Ovary (tissue), 3 donors: ENCODE results near the gene SLC4A1AP.

Experiments
- EP300 ChIP-seq: sonication (generic); formaldehyde crosslinking; IDR thresholded peaks from one replicate; pipeline ENCODE4 v1.6.1; 2017; ENCODE audit warnings: antibody characterized with exemption
- TF ChIP-seq, protein P1 (sequence below), 3 donors: fragments of 450-650 bp in 2 of 3; fragments of 200-600 bp in 1 of 3; IDR thresholded peaks; one replicate each; pipeline versions ENCODE4 v1.5.1 to v1.8.0; 2016 to 2022; ENCODE audit warnings: antibody characterized with exemption in 3 of 3, mild to moderate bottlenecking in 1 of 3
- donor health status: DM: no; HTN: no; CAD: no.

DNA sequence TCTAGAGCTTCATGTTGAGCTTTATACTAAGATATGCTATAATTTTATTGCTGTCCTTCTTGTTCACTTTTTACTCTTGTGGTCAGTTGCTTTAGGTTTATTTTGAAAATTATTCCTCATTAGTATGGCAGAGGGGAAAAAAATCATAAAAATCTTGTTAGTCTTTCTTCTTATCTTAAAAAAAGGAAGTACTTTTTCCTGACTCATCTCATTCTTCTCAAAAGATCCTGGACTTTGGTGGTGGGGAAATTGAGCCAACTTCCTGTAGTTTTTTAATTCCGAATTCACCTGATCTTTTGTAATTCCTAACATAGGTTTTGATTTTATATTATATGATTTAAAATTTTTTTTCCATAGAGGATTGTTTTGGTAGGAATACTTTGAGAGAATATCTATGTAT is 3.8 kb downstream of the SLC4A1AP start:
- TF ChIP-seq, protein P1, sequence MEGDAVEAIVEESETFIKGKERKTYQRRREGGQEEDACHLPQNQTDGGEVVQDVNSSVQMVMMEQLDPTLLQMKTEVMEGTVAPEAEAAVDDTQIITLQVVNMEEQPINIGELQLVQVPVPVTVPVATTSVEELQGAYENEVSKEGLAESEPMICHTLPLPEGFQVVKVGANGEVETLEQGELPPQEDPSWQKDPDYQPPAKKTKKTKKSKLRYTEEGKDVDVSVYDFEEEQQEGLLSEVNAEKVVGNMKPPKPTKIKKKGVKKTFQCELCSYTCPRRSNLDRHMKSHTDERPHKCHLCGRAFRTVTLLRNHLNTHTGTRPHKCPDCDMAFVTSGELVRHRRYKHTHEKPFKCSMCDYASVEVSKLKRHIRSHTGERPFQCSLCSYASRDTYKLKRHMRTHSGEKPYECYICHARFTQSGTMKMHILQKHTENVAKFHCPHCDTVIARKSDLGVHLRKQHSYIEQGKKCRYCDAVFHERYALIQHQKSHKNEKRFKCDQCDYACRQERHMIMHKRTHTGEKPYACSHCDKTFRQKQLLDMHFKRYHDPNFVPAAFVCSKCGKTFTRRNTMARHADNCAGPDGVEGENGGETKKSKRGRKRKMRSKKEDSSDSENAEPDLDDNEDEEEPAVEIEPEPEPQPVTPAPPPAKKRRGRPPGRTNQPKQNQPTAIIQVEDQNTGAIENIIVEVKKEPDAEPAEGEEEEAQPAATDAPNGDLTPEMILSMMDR (IDR thresholded peaks at IDR 0.05) = no peak
- TF ChIP-seq EP300 = no peak
